Stimulated activated naive B cell treated with anti-CD40 and anti-IgM and Interleukin-4, amounts not matched to agents 10 μg/mL and 1 μg/mL and 100 μg/mL, for 72 hours (primary cell): ENCODE data around the gene CARD6.
"Not testable (repeated sequence)": the region's sequence is repeated elsewhere in the genome, so short reads cannot be mapped to it uniquely, and the experiment has no call there.

Experiments
- ATAC-seq, 2 donors: fragments of 150-1000 bp; cut with Tn5 transposase; replicated peaks; 2 replicates each; pipeline ENCODE4 v1.10.0; 2021; ENCODE audit warnings: moderate library complexity in 1 of 2
- DNase-seq: peaks from one replicate; pipeline ENCODE4 v3.0.0; 2021
- H3K27ac Mint-ChIP-seq: one replicate; pipeline ENCODE4 v1.8.0; 2022; ENCODE audit warnings: mild to moderate bottlenecking, mixed read lengths
- H3K27me3 Mint-ChIP-seq, 2 donors: one replicate each; pipeline ENCODE4 v1.8.0; 2022; ENCODE audit warnings: mixed read lengths in 2 of 2
- H3K36me3 Mint-ChIP-seq, 2 donors: one replicate each; pipeline ENCODE4 v1.8.0; 2022; ENCODE audit warnings: mixed read lengths in 2 of 2, mild to moderate bottlenecking in 1 of 2
- H3K4me1 Mint-ChIP-seq, 2 donors: one replicate each; pipeline ENCODE4 v1.8.0; 2022; ENCODE audit warnings: mixed read lengths in 2 of 2, mild to moderate bottlenecking in 1 of 2
- H3K4me3 Mint-ChIP-seq, 2 donors: one replicate each; pipeline ENCODE4 v1.8.0; 2022; ENCODE audit warnings: mild to moderate bottlenecking in 2 of 2, mixed read lengths in 2 of 2, moderate library complexity in 1 of 2
- H3K9me3 Mint-ChIP-seq, 2 donors: one replicate each; pipeline ENCODE4 v1.8.0; 2022; ENCODE audit warnings: mixed read lengths in 2 of 2, mild to moderate bottlenecking in 1 of 2

CARD6 gene

GRCh38 chr5:40833712-40834229 is 7.4 kb upstream of the CARD6 start:
- H3K36me3 Mint-ChIP-seq = peaks cover 44 to 63% of the 10 kb centered on the region in 2 donors
- no peak for DNase-seq
- ATAC-seq = no peak
- H3K27ac Mint-ChIP-seq = peak overlapping the region; percentile 100
- H3K4me3 Mint-ChIP-seq = peak overlapping the region; percentile 97 to 98
- peaks cover 0 to 2% of the 10 kb centered on the region in 2 donors for H3K9me3 Mint-ChIP-seq
- H3K4me1 Mint-ChIP-seq = peaks cover 17 to 53% of the 10 kb centered on the region in 2 donors
- H3K27me3 Mint-ChIP-seq = no peaks in the 10 kb centered on the region

GRCh38 chr5:40834391-40834848 is 6.7 kb upstream of the CARD6 start:
- Mint-ChIP-seq H3K4me3 (peak overlapping the region; percentile 97 to 98), H3K4me1 (peaks cover 12 to 46% of the 10 kb centered on the region in 2 donors), H3K27me3 (no peaks in the 10 kb centered on the region), H3K9me3 (peaks cover 0 to 2% of the 10 kb centered on the region in 2 donors), H3K27ac (peak overlapping the region; percentile 100), H3K36me3 (peaks cover 37 to 56% of the 10 kb centered on the region in 2 donors)
- no peak for DNase-seq
- ATAC-seq = no peak

GRCh38 chr5:40834849-40835787 is 6.0 kb upstream of the CARD6 start, which contains the start of gene RPL37:
TSS of gene RPL37 (minus strand) at chr5:40835222. CDS start at chr5:40835185, 37 bp downstream.
- H3K27ac Mint-ChIP-seq = peak within 1 kb of the TSS; percentile 100
- ATAC-seq (peak; percentile 96 to 98), DNase-seq (peak; percentile 94)
- H3K9me3 Mint-ChIP-seq = peaks cover 0 to 2% of the 10 kb centered on the region in 2 donors
- peak within 1 kb of the TSS; percentile 97 to 98 for H3K4me3 Mint-ChIP-seq
- no peaks in the 10 kb centered on the region for H3K27me3 Mint-ChIP-seq
- H3K36me3 Mint-ChIP-seq = peaks cover 37 to 49% of the 10 kb centered on the region in 2 donors
- H3K4me1 Mint-ChIP-seq = peaks cover 10 to 39% of the 10 kb centered on the region in 2 donors

- ATAC-seq (no peak), DNase-seq (no peak)
- H3K36me3 Mint-ChIP-seq = peaks cover 18 to 21% of the 10 kb centered on the region in 2 donors
- peaks cover 3 to 26% of the 10 kb centered on the region in 2 donors for H3K4me1 Mint-ChIP-seq
- peaks cover 0 to 2% of the 10 kb centered on the region in 2 donors for H3K9me3 Mint-ChIP-seq
- H3K4me3 Mint-ChIP-seq = no peak overlapping the region
- H3K27me3 Mint-ChIP-seq = no peaks in the 10 kb centered on the region
- no peak overlapping the region for H3K27ac Mint-ChIP-seq
These were observed 3.1 kb upstream of the CARD6 start for GRCh38 chr5:40838086-40838485.

- H3K27me3 Mint-ChIP-seq = no peaks in the 10 kb centered on the region
- H3K27ac Mint-ChIP-seq = no peak overlapping the region
- H3K4me3 Mint-ChIP-seq = no peak overlapping the region
- peaks cover 5 to 16% of the 10 kb centered on the region in 2 donors for H3K4me1 Mint-ChIP-seq
- peaks cover 1 to 3% of the 10 kb centered on the region in 2 donors for H3K36me3 Mint-ChIP-seq
- H3K9me3 Mint-ChIP-seq = no peaks in the 10 kb centered on the region
- DNase-seq (no peak), ATAC-seq (no peak)
These were observed 1.2 kb downstream of the CARD6 start for GRCh38 chr5:40842351-40842750.

GRCh38 chr5:40844565-40844964 is 3.4 kb downstream of the CARD6 start:
- Mint-ChIP-seq H3K9me3 (no peaks in the 10 kb centered on the region), H3K4me1 (peaks cover 5 to 18% of the 10 kb centered on the region in 2 donors), H3K27ac (no peak overlapping the region)

GRCh38 chr5:40846371-40846770 is 5.2 kb downstream of the CARD6 start:
- Mint-ChIP-seq H3K9me3 (no peaks in the 10 kb centered on the region), H3K4me3 (no peak overlapping the region), H3K4me1 (peaks cover 5 to 14% of the 10 kb centered on the region in 2 donors), H3K27me3 (no peaks in the 10 kb centered on the region), H3K27ac (no peak overlapping the region), H3K36me3 (peaks cover 1 to 3% of the 10 kb centered on the region in 2 donors)
- ATAC-seq (no peak), DNase-seq (no peak)

More at GRCh38 chr5:40844565-40844964, 3.4 kb downstream of the CARD6 start:
- ATAC-seq (no peak), DNase-seq (no peak)
- H3K27me3 Mint-ChIP-seq = no peaks in the 10 kb centered on the region
- H3K4me3 Mint-ChIP-seq = no peak overlapping the region
- H3K36me3 Mint-ChIP-seq = peaks cover 1 to 3% of the 10 kb centered on the region in 2 donors

GRCh38 chr5:40847525-40847924 is 6.4 kb downstream of the CARD6 start:
- H3K4me1 Mint-ChIP-seq = peaks cover 4 to 10% of the 10 kb centered on the region in 2 donors
- no peak for DNase-seq
- H3K4me3 Mint-ChIP-seq = no peak overlapping the region
- no peaks in the 10 kb centered on the region for H3K9me3 Mint-ChIP-seq
- H3K27ac Mint-ChIP-seq = no peak overlapping the region
- no peak for ATAC-seq
- H3K27me3 Mint-ChIP-seq = no peaks in the 10 kb centered on the region
- peaks cover 1 to 3% of the 10 kb centered on the region in 2 donors for H3K36me3 Mint-ChIP-seq

GRCh38 chr5:40853632-40854192 is 12.5 kb downstream of the CARD6 start:
- peaks cover 2 to 9% of the 10 kb centered on the region in 2 donors for H3K4me1 Mint-ChIP-seq
- ATAC-seq (no peak), DNase-seq (no peak)
- H3K27me3 Mint-ChIP-seq = no peaks in the 10 kb centered on the region
- peaks cover 0 to 3% of the 10 kb centered on the region in 2 donors for H3K36me3 Mint-ChIP-seq
- no peaks in the 10 kb centered on the region for H3K9me3 Mint-ChIP-seq
- no peak overlapping the region for H3K4me3 Mint-ChIP-seq
- H3K27ac Mint-ChIP-seq = no peak overlapping the region

- no peak overlapping the region for H3K4me3 Mint-ChIP-seq
- DNase-seq = no peak
- ATAC-seq = no peak
- H3K9me3 Mint-ChIP-seq = peaks cover 5 to 9% of the 10 kb centered on the region in 2 donors
- no peaks in the 10 kb centered on the region for H3K4me1 Mint-ChIP-seq
- no peak overlapping the region for H3K27ac Mint-ChIP-seq
- H3K36me3 Mint-ChIP-seq = peaks cover 0 to 7% of the 10 kb centered on the region in 2 donors
- no peaks in the 10 kb centered on the region for H3K27me3 Mint-ChIP-seq
These were observed 19.5 kb downstream of the CARD6 start for GRCh38 chr5:40860711-40861110.

- not testable (repeated sequence) for H3K4me1 Mint-ChIP-seq, H3K27ac Mint-ChIP-seq, ATAC-seq, H3K4me3 Mint-ChIP-seq, DNase-seq, H3K36me3 Mint-ChIP-seq
- Mint-ChIP-seq H3K27me3 (peaks cover 7 to 11% of the 10 kb centered on the region in 2 donors), H3K9me3 (peaks cover 5 to 11% of the 10 kb centered on the region in 2 donors)
These were observed 23.8 kb downstream of the CARD6 start for GRCh38 chr5:40865004-40865403.

GRCh38 chr5:40866844-40867243 is 25.7 kb downstream of the CARD6 start:
- Mint-ChIP-seq H3K27ac (no peak overlapping the region), H3K36me3 (peaks cover 0 to 7% of the 10 kb centered on the region in 2 donors), H3K9me3 (peaks cover 5 to 9% of the 10 kb centered on the region in 2 donors), H3K4me3 (no peak overlapping the region), H3K27me3 (peaks cover 7 to 11% of the 10 kb centered on the region in 2 donors), H3K4me1 (no peaks in the 10 kb centered on the region)
- DNase-seq = no peak
- no peak for ATAC-seq

GRCh38 chr5:40869384-40869783 is 28.2 kb downstream of the CARD6 start:
- peaks cover 5 to 9% of the 10 kb centered on the region in 2 donors for H3K9me3 Mint-ChIP-seq
- no peak overlapping the region for H3K27ac Mint-ChIP-seq
- ATAC-seq (peak; percentile 31 to 45), DNase-seq (no peak)
- peaks cover 7 to 16% of the 10 kb centered on the region in 2 donors for H3K27me3 Mint-ChIP-seq
- peaks cover 0 to 7% of the 10 kb centered on the region in 2 donors for H3K36me3 Mint-ChIP-seq
- H3K4me1 Mint-ChIP-seq = peaks cover 5 to 20% of the 10 kb centered on the region in 2 donors
- H3K4me3 Mint-ChIP-seq = no peak overlapping the region

- Mint-ChIP-seq H3K27me3 (peaks cover 7 to 17% of the 10 kb centered on the region in 2 donors), H3K4me3 (no peak overlapping the region), H3K9me3 (peaks cover 0 to 2% of the 10 kb centered on the region in 2 donors), H3K27ac (no peak overlapping the region), H3K36me3 (no peaks in the 10 kb centered on the region), H3K4me1 (peaks cover 5 to 21% of the 10 kb centered on the region in 2 donors)
- ATAC-seq (no peak), DNase-seq (no peak)
These were observed 30.0 kb downstream of the CARD6 start for GRCh38 chr5:40871177-40871576.
